Measurements from ENCODE around the gene SMCR8. TPM values are rescaled to one million over a fixed set of nuclear protein-coding genes. Genes with fewer than 3 reads are reported as not detected.

The SMCR8 gene
- total RNA-seq, 1 experiment from 2014 or later, result 23.5 TPM

- no peaks in the 10 kb centered on the region for H3K4me1 ChIP-seq (ENCODE audit: insufficient read depth, low read length, poor library complexity, severe bottlenecking)
- peaks cover 7% of the 10 kb centered on the region for H3K36me3 ChIP-seq (ENCODE audit: insufficient read depth, low read length, poor library complexity, severe bottlenecking)
- BruUV-seq (replicated peaks), result no TSS peak
- TF ChIP-seq EZH2 (IDR thresholded peaks at IDR 0.05; ENCODE audit: borderline replicate concordance, low read depth, low read length, poor library complexity, severe bottlenecking) (no peak), CTCF (conservative IDR thresholded peaks at IDR 0.05; ENCODE audit: low read depth, low read length) (no peak)
- no peak overlapping the region for H3K27ac ChIP-seq (ENCODE audit: low read depth, low read length, poor library complexity, severe bottlenecking)
- ChIA-PET CTCF (no interaction called here), POLR2A (ENCODE audit: low non-redundant PET) (no interaction called here)
- intact Hi-C loops (cut with micrococcal nuclease; ENCODE audit: unreplicated experiment), result no loop called here
- DNase-seq (ENCODE audit: low spot score), result no peak
- no peaks in the 10 kb centered on the region for H3K27me3 ChIP-seq (replicated peaks; ENCODE audit: insufficient read depth, low read depth, low read length, poor library complexity)
- no peaks in the 10 kb centered on the region for H3K9me3 ChIP-seq (ENCODE audit: low read depth, low read length, poor library complexity, severe bottlenecking)
- H3K4me3 ChIP-seq (ENCODE audit: low read depth, low read length, poor library complexity, severe bottlenecking), result no peak overlapping the region
These were observed 10.9 kb downstream of the SMCR8 start for GRCh38 chr17:18326039-18326438.

- Histone ChIP-seq H3K9me3 (ENCODE audit: low read depth, low read length, poor library complexity, severe bottlenecking) (no peaks in the 10 kb centered on the region), H3K27ac (ENCODE audit: low read depth, low read length, poor library complexity, severe bottlenecking) (no peak overlapping the region), H3K4me3 (ENCODE audit: low read depth, low read length, poor library complexity, severe bottlenecking) (no peak overlapping the region), H3K27me3 (replicated peaks; ENCODE audit: insufficient read depth, low read depth, low read length, poor library complexity) (no peaks in the 10 kb centered on the region), H3K4me1 (ENCODE audit: insufficient read depth, low read length, poor library complexity, severe bottlenecking) (no peaks in the 10 kb centered on the region), H3K36me3 (ENCODE audit: insufficient read depth, low read length, poor library complexity, severe bottlenecking) (peaks cover 7% of the 10 kb centered on the region)
- no TSS peak for BruUV-seq (replicated peaks)
- no peak for TF ChIP-seq CTCF (conservative IDR thresholded peaks at IDR 0.05; ENCODE audit: low read depth, low read length)
- no peak for TF ChIP-seq EZH2 (IDR thresholded peaks at IDR 0.05; ENCODE audit: borderline replicate concordance, low read depth, low read length, poor library complexity, severe bottlenecking)
- intact Hi-C loops (cut with micrococcal nuclease; ENCODE audit: unreplicated experiment), result no loop called here
- POLR2A ChIA-PET (ENCODE audit: low non-redundant PET), result no interaction called here
- DNase-seq (ENCODE audit: low spot score), result no peak
- CTCF ChIA-PET, result no interaction called here
These were observed 11.5 kb downstream of the SMCR8 start for GRCh38 chr17:18326572-18326971.

- H3K9me3 ChIP-seq (ENCODE audit: low read depth, low read length, poor library complexity, severe bottlenecking), result no peaks in the 10 kb centered on the region
- no peak for DNase-seq (ENCODE audit: low spot score)
- H3K27ac ChIP-seq (ENCODE audit: low read depth, low read length, poor library complexity, severe bottlenecking), result no peak overlapping the region
- no peak overlapping the region for H3K4me3 ChIP-seq (ENCODE audit: low read depth, low read length, poor library complexity, severe bottlenecking)
- ChIA-PET POLR2A (ENCODE audit: low non-redundant PET) (no interaction called here), CTCF (no interaction called here)
- H3K27me3 ChIP-seq (replicated peaks; ENCODE audit: insufficient read depth, low read depth, low read length, poor library complexity), result no peaks in the 10 kb centered on the region
- TF ChIP-seq CTCF (conservative IDR thresholded peaks at IDR 0.05; ENCODE audit: low read depth, low read length), result no peak
- TF ChIP-seq EZH2 (IDR thresholded peaks at IDR 0.05; ENCODE audit: borderline replicate concordance, low read depth, low read length, poor library complexity, severe bottlenecking), result no peak
- H3K36me3 ChIP-seq (ENCODE audit: insufficient read depth, low read length, poor library complexity, severe bottlenecking), result peaks cover 10% of the 10 kb centered on the region
- no TSS peak for BruUV-seq (replicated peaks)
- intact Hi-C loops (cut with micrococcal nuclease; ENCODE audit: unreplicated experiment), result no loop called here
- H3K4me1 ChIP-seq (ENCODE audit: insufficient read depth, low read length, poor library complexity, severe bottlenecking), result no peaks in the 10 kb centered on the region
These were observed 12.0 kb downstream of the SMCR8 start for GRCh38 chr17:18327093-18327492.

All from A673 (cell line).